GM23248 (cell line): Measurements from ENCODE around the gene GPR31. TPM values are rescaled to one million over a fixed set of nuclear protein-coding genes. Genes with fewer than 3 reads are reported as not detected.

Source experiments
- DNase-seq: peaks from one replicate; pipeline ENCODE4 v3.0.0-alpha.2; 2015
- H2AFZ ChIP-seq: fragments of 200-600 bp; sonication (generic); 2 replicates; pipeline ENCODE4 v1.6.1; 2016; ENCODE audit warnings: antibody characterized with exemption
- H3F3A ChIP-seq: fragments of 200-600 bp; sonication (generic); 2 replicates; pipeline ENCODE4 v1.6.1; 2016; ENCODE audit warnings: mild to moderate bottlenecking, antibody characterized with exemption, mixed run types; ENCODE audit not compliant: insufficient read depth
- H3K27ac ChIP-seq: fragments of 200-600 bp; sonication (generic); 2 replicates; pipeline ENCODE4 v1.5.1; 2016; ENCODE audit warnings: mild to moderate bottlenecking
- H3K27me3 ChIP-seq: fragments of 200-600 bp; sonication (generic); replicated peaks from 2 replicates; pipeline ENCODE4 v1.6.1; 2016; ENCODE audit warnings: mild to moderate bottlenecking; ENCODE audit not compliant: insufficient read depth
- H3K36me3 ChIP-seq: fragments of 200-600 bp; sonication (generic); 2 replicates; pipeline ENCODE4 v1.6.1; 2016; ENCODE audit warnings: low read depth, mild to moderate bottlenecking
- H3K4me1 ChIP-seq: fragments of 200-600 bp; sonication (generic); 2 replicates; pipeline ENCODE4 v1.6.1; 2016; ENCODE audit warnings: mild to moderate bottlenecking; ENCODE audit not compliant: insufficient read depth
- H3K4me2 ChIP-seq: fragments of 200-600 bp; sonication (generic); one replicate; pipeline ENCODE4 v1.6.1; 2016; ENCODE audit warnings: mild to moderate bottlenecking; ENCODE audit not compliant: unreplicated experiment
- H3K4me3 ChIP-seq: fragments of 200-600 bp; sonication (generic); 2 replicates; pipeline ENCODE4 v1.5.1; 2016; ENCODE audit warnings: mild to moderate bottlenecking
- H3K79me2 ChIP-seq: fragments of 200-600 bp; sonication (generic); 2 replicates; pipeline ENCODE4 v1.6.1; 2016; ENCODE audit warnings: mild to moderate bottlenecking; ENCODE audit not compliant: insufficient read depth
- H3K9ac ChIP-seq: fragments of 200-600 bp; sonication (generic); 2 replicates; pipeline ENCODE4 v1.6.1; 2016; ENCODE audit warnings: mild to moderate bottlenecking
- H3K9me2 ChIP-seq: fragments of 200-600 bp; sonication (generic); 2 replicates; pipeline ENCODE4 v1.6.1; 2016; ENCODE audit warnings: mixed run types, mild to moderate bottlenecking, moderate library complexity; ENCODE audit not compliant: insufficient read depth
- H3K9me3 ChIP-seq: fragments of 200-600 bp; sonication (generic); one replicate; pipeline ENCODE4 v1.6.1; 2017; ENCODE audit warnings: low read depth
- H4K20me1 ChIP-seq: fragments of 200-600 bp; sonication (generic); 2 replicates; pipeline ENCODE4 v1.6.0; 2016; ENCODE audit not compliant: insufficient read depth
- EZH2 ChIP-seq: fragments of 200-600 bp; sonication (generic); IDR thresholded peaks from 2 replicates; pipeline ENCODE4 v1.6.1; 2018; ENCODE audit warnings: antibody characterized with exemption, mild to moderate bottlenecking; ENCODE audit not compliant: insufficient read depth, poor library complexity, severe bottlenecking
- EZH2phosphoT487 ChIP-seq: fragments of 200-600 bp; sonication (generic); IDR thresholded peaks from 2 replicates; pipeline ENCODE4 v1.6.1; 2018; ENCODE audit warnings: antibody characterized with exemption, moderate library complexity, mild to moderate bottlenecking, low read depth; ENCODE audit not compliant: insufficient read depth
- WGBS, 2 experiments: methylation state at CpG; one replicate each; pipeline ENCODE4 v1.1.6; 2015 to 2017; ENCODE audit warnings: low lambda C conversion rate in 2 of 2, low coverage in 1 of 2; ENCODE audit errors: missing lambda C conversion rate in 2 of 2; 5-methylcytosine and 5-hydroxymethylcytosine counted together
- in situ Hi-C: fragments of 300-500 bp; cut with MboI; formaldehyde crosslinking; loops from 2 replicates; pipeline ENCODE4 v1.15.0; 2020
- polyA plus RNA-seq: library from polyadenylated mRNA; unstranded; fragments of >200 nt; fragmentation: Nextera tagmentation; extraction: Ambion mirVana; gene quantifications from 2 replicates; pipeline ENCODE4 v1.2.1, GENCODE V29; 2016
- total RNA-seq: library from RNA; depleted of rRNA; stranded (reverse); fragments of >200 nt; shearing (Covaris generic); gene quantifications from 2 replicates; pipeline ENCODE4 v1.2.3, GENCODE V29; 2014

Gene GPR31
- total and polyA plus RNA-seq, 2 experiments from 2014 or later = not detected

GRCh38 chr6:167130712-167131684 is 26.8 kb downstream of the GPR31 start:
- no peaks in the 10 kb centered on the region for H3K36me3 ChIP-seq
- no peaks in the 10 kb centered on the region for H4K20me1 ChIP-seq
- H3K9me2 ChIP-seq = no peaks in the 10 kb centered on the region
- H3K27me3 ChIP-seq = no peaks in the 10 kb centered on the region
- no peaks in the 10 kb centered on the region for H3K79me2 ChIP-seq
- no peaks in the 10 kb centered on the region for H3K4me1 ChIP-seq
- H3K4me3 ChIP-seq = no peak overlapping the region
- no peak overlapping the region for H3K4me2 ChIP-seq
- no peak for TF ChIP-seq EZH2phosphoT487
- TF ChIP-seq EZH2 = no peak
- H2AFZ ChIP-seq = no peak overlapping the region
- DNase-seq = no peak
- no peak overlapping the region for H3K9ac ChIP-seq
- WGBS, 2 experiments = 55 to 63% methylated on average over 23 to 33 of the region's 33 CpGs
- in situ Hi-C loops = no loop called here
- H3F3A ChIP-seq = no peaks in the 10 kb centered on the region
- no peak overlapping the region for H3K27ac ChIP-seq
- no peaks in the 10 kb centered on the region for H3K9me3 ChIP-seq

- H3K9ac ChIP-seq = no peak overlapping the region
- no peaks in the 10 kb centered on the region for H3K4me1 ChIP-seq
- H3K9me2 ChIP-seq = no peaks in the 10 kb centered on the region
- no peaks in the 10 kb centered on the region for H3K36me3 ChIP-seq
- no peak overlapping the region for H3K4me3 ChIP-seq
- H3K9me3 ChIP-seq = no peaks in the 10 kb centered on the region
- DNase-seq = no peak
- no peak overlapping the region for H3K4me2 ChIP-seq
- H3F3A ChIP-seq = no peaks in the 10 kb centered on the region
- in situ Hi-C loops = no loop called here
- no peaks in the 10 kb centered on the region for H3K27me3 ChIP-seq
- no peaks in the 10 kb centered on the region for H4K20me1 ChIP-seq
- no peak for TF ChIP-seq EZH2phosphoT487
- no peak for TF ChIP-seq EZH2
- H3K79me2 ChIP-seq = no peaks in the 10 kb centered on the region
- 15 to 17% methylated on average over 6 of the region's 6 CpGs for WGBS, 2 experiments
- no peak overlapping the region for H2AFZ ChIP-seq
- no peak overlapping the region for H3K27ac ChIP-seq
These were observed 27.6 kb downstream of the GPR31 start for GRCh38 chr6:167130008-167130677.

DNA sequence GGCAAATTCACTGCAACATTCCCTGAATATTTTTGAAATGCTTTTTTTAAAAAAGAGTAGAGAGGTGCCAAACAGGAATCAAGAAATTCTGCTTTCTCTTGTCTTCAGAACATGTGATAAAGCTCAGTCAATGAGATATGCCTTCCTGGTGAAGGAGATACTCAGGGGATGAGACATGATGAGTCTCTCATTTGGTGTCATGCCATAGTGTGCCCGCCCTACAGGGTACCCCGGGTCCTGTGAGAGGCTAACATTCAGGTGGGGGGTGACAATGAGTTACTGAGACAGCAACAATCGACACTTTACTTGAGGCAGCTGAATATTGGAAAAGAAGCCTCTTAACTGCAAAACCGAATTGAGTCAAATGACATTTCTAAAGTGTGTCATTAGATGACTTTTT is 28.2 kb downstream of the GPR31 start:
- Histone ChIP-seq H3K4me3 (no peak overlapping the region), H3K27me3 (no peaks in the 10 kb centered on the region), H3K9me2 (no peaks in the 10 kb centered on the region), H3K36me3 (no peaks in the 10 kb centered on the region), H2AFZ (no peak overlapping the region), H3K4me2 (no peak overlapping the region), H3K9ac (no peak overlapping the region), H3K4me1 (no peaks in the 10 kb centered on the region), H3F3A (no peaks in the 10 kb centered on the region), H3K27ac (no peak overlapping the region), H3K9me3 (no peaks in the 10 kb centered on the region), H4K20me1 (no peaks in the 10 kb centered on the region), H3K79me2 (no peaks in the 10 kb centered on the region)
- WGBS, 2 experiments = 3 to 9% methylated on average over 4 of the region's 4 CpGs
- no peak for DNase-seq
- no peak for TF ChIP-seq EZH2
- TF ChIP-seq EZH2phosphoT487 = no peak
- in situ Hi-C loops = no loop called here

- DNase-seq = no peak
- TF ChIP-seq EZH2 = no peak
- TF ChIP-seq EZH2phosphoT487 = no peak
- 7 to 13% methylated on average over 6 of the region's 6 CpGs for WGBS, 2 experiments
- Histone ChIP-seq H3F3A (no peaks in the 10 kb centered on the region), H3K9me3 (no peaks in the 10 kb centered on the region), H3K4me3 (no peak overlapping the region), H4K20me1 (no peaks in the 10 kb centered on the region), H2AFZ (no peak overlapping the region), H3K4me1 (no peaks in the 10 kb centered on the region), H3K36me3 (no peaks in the 10 kb centered on the region), H3K27ac (no peak overlapping the region), H3K27me3 (no peaks in the 10 kb centered on the region), H3K9ac (no peak overlapping the region), H3K9me2 (no peaks in the 10 kb centered on the region), H3K79me2 (no peaks in the 10 kb centered on the region), H3K4me2 (no peak overlapping the region)
- in situ Hi-C loops = no loop called here
These were observed 28.6 kb downstream of the GPR31 start for GRCh38 chr6:167129159-167129558.
